IMR-90 (cell line): ENCODE results near the gene HRH2. TPM values are rescaled to one million over a fixed set of nuclear protein-coding genes. Genes with fewer than 3 reads are reported as not detected.

ENCODE experiments used
- ATAC-seq: fragments of 200-7000 bp; cut with Tn5 transposase; 2 replicates; pipeline ENCODE4 v1.9.1; 2020; ENCODE audit warnings: low read depth, mild to moderate bottlenecking, moderate library complexity
- BruUV-seq: library from RNA; stranded (reverse); fragments of 400-500 nt; replicated peaks from 2 replicates; lab custom pipeline; 2021; lab: Mats Ljungman, UMichigan
- CTCF ChIA-PET: fragments of 300-600 bp; formaldehyde crosslinking; extraction: SDS; loops from one replicate; lab custom pipeline; 2021; ENCODE audit warnings: antibody characterized with exemption; lab: Yijun Ruan, JAX
- POLR2A ChIA-PET: fragments of 300-600 bp; sonication (Branson Sonifier 250); formaldehyde crosslinking; loops from one replicate; lab custom pipeline; 2022; ENCODE audit warnings: antibody characterized with exemption; ENCODE audit not compliant: unreplicated experiment; lab: Charles Lee
- DNase-seq: peaks from one replicate; pipeline ENCODE4 v3.0.0; 2013
- H2AFZ ChIP-seq: replicated peaks from 2 replicates; pipeline ENCODE3; 2013; ENCODE audit warnings: low read length, mild to moderate bottlenecking; ENCODE audit not compliant: poor library complexity
- H2AK5ac ChIP-seq: 2 replicates; pipeline ENCODE4 v1.6.1; 2013; ENCODE audit warnings: low read depth, low read length, inconsistent platforms
- H2AK9ac ChIP-seq: replicated peaks from 2 replicates; pipeline ENCODE3; 2013; ENCODE audit warnings: mild to moderate bottlenecking, low read depth, low read length, moderate library complexity; ENCODE audit not compliant: poor library complexity
- H2BK120ac ChIP-seq: 2 replicates; pipeline ENCODE4 v1.6.1; 2013; ENCODE audit warnings: low read depth, low read length, inconsistent platforms
- H2BK15ac ChIP-seq: 3 replicates; pipeline ENCODE4 v1.6.1; 2013; ENCODE audit warnings: low read depth, low read length, inconsistent platforms
- H2BK20ac ChIP-seq: 2 replicates; pipeline ENCODE4 v1.6.1; 2013; ENCODE audit warnings: low read depth, mild to moderate bottlenecking, inconsistent platforms, low read length, moderate library complexity
- H2BK5ac ChIP-seq: 2 replicates; pipeline ENCODE4 v1.6.1; 2013; ENCODE audit warnings: mild to moderate bottlenecking, low read depth, low read length, inconsistent platforms; ENCODE audit not compliant: poor library complexity, severe bottlenecking
- H3K14ac ChIP-seq: replicated peaks from 2 replicates; pipeline ENCODE4 v1.6.1; 2013; ENCODE audit warnings: low read depth, low read length, inconsistent platforms
- H3K18ac ChIP-seq: 2 replicates; pipeline ENCODE4 v1.6.1; 2013; ENCODE audit warnings: low read depth, low read length, control low read depth
- H3K23ac ChIP-seq: 2 replicates; pipeline ENCODE4 v1.6.1; 2013; ENCODE audit warnings: low read depth, low read length, inconsistent platforms
- H3K27ac ChIP-seq: 2 replicates; pipeline ENCODE4 v1.5.1; 2013; ENCODE audit warnings: mild to moderate bottlenecking, control low read depth, low read length; ENCODE audit not compliant: insufficient read depth
- H3K27me3 ChIP-seq: 2 replicates; pipeline ENCODE4 v1.6.1; 2013; ENCODE audit warnings: low read length; ENCODE audit not compliant: control insufficient read depth, insufficient read depth
- H3K36me3 ChIP-seq: 2 replicates; pipeline ENCODE4 v1.6.1; 2013; ENCODE audit warnings: low read length, mixed read lengths; ENCODE audit not compliant: control insufficient read depth, insufficient read depth
- H3K4ac ChIP-seq: 2 replicates; pipeline ENCODE4 v1.6.1; 2013; ENCODE audit warnings: low read depth, low read length, inconsistent platforms
- H3K4me1 ChIP-seq: 2 replicates; pipeline ENCODE4 v1.6.1; 2013; ENCODE audit warnings: low read length, mixed read lengths; ENCODE audit not compliant: control insufficient read depth, insufficient read depth
- H3K4me2 ChIP-seq: 2 replicates; pipeline ENCODE4 v1.6.1; 2013; ENCODE audit warnings: low read depth, mild to moderate bottlenecking, control low read depth, low read length, moderate library complexity
- H3K4me3 ChIP-seq: 2 replicates; pipeline ENCODE4 v1.5.1; 2013; ENCODE audit warnings: low read depth, mild to moderate bottlenecking, control low read depth, low read length, moderate library complexity; ENCODE audit not compliant: insufficient read depth
- H3K56ac ChIP-seq: 2 replicates; pipeline ENCODE4 v1.6.1; 2013; ENCODE audit warnings: low read length, inconsistent platforms; ENCODE audit not compliant: insufficient read depth; ENCODE audit errors: extremely low read depth
- H3K79me1 ChIP-seq, 2 experiments: 2 replicates each; pipeline ENCODE4 v1.6.1; 2013; ENCODE audit warnings: low read length in 2 of 2, inconsistent platforms in 1 of 2, low read depth in 1 of 2
- H3K9ac ChIP-seq: 2 replicates; pipeline ENCODE4 v1.6.1; 2013; ENCODE audit warnings: low read depth, low read length, control low read depth
- H3K9me1 ChIP-seq: 2 replicates; pipeline ENCODE4 v1.6.1; 2013; ENCODE audit warnings: low read length, inconsistent platforms; ENCODE audit not compliant: insufficient read depth
- H3K9me3 ChIP-seq: 2 replicates; pipeline ENCODE4 v1.6.1; 2013; ENCODE audit warnings: low read length; ENCODE audit not compliant: control insufficient read depth, insufficient read depth
- H4K20me1 ChIP-seq: 2 replicates; pipeline ENCODE4 v1.6.1; 2013; ENCODE audit warnings: low read length, inconsistent platforms; ENCODE audit not compliant: insufficient read depth
- H4K5ac ChIP-seq: 2 replicates; pipeline ENCODE4 v1.6.1; 2013; ENCODE audit warnings: mild to moderate bottlenecking, low read depth, low read length, control low read depth
- H4K8ac ChIP-seq, 2 experiments: 2 replicates each; pipeline ENCODE4 v1.6.1; 2013; ENCODE audit warnings: low read depth in 2 of 2, low read length in 2 of 2, control low read depth in 1 of 2, inconsistent platforms in 1 of 2
- H4K91ac ChIP-seq: 2 replicates; pipeline ENCODE4 v1.6.1; 2013; ENCODE audit warnings: low read depth, low read length, inconsistent platforms; ENCODE audit not compliant: insufficient read depth
- MAZ ChIP-seq: IDR thresholded peaks from 2 replicates; pipeline ENCODE4 v1.6.1; 2012; ENCODE audit warnings: low read depth, mild to moderate bottlenecking, low read length, improper control_type of control experiment, moderate library complexity, borderline replicate concordance
- WGBS, 2 experiments: methylation state at CpG; one replicate each; pipeline versions ENCODE4 v1.1.5 to v1.1.7; 2013; ENCODE audit warnings: missing lambda C conversion rate in 2 of 2; ENCODE audit not compliant: insufficient read length in 1 of 2; ENCODE audit errors: extremely low coverage in 2 of 2; 5-methylcytosine and 5-hydroxymethylcytosine counted together
- dilution Hi-C: fragments of 300-500 bp; cut with HindIII; formaldehyde crosslinking; loops from one replicate; pipeline ENCODE4 v1.14.3; 2018; ENCODE audit warnings: low sequenced_read_pairs; ENCODE audit not compliant: unreplicated experiment
- in situ Hi-C: fragments of 300-500 bp; cut with MboI; formaldehyde crosslinking; loops from 3 replicates; pipeline ENCODE4 v1.14.3; 2019; ENCODE audit warnings: low sequenced_read_pairs, inconsistent platforms, mixed read lengths
- intact Hi-C: fragments of 100-400 bp; cut with micrococcal nuclease; formaldehyde crosslinking; loops from 2 replicates; pipeline ENCODE4 v1.10.0; 2022
- polyA plus RNA-seq, 3 experiments: library from polyadenylated mRNA; depleted of rRNA; stranded (reverse); fragments of >200 nt; gene quantifications; 2 replicates each; pipeline ENCODE4 v1.2.3, GENCODE V29; 2012; ENCODE audit warnings: low replicate concordance in 1 of 3
- total RNA-seq: library from RNA; depleted of rRNA; stranded (reverse); fragments of >200 nt; gene quantifications from 2 replicates; pipeline ENCODE4 v1.2.3, GENCODE V29; 2012

HRH2 gene
- total and polyA plus RNA-seq, 2 of the 4 experiments (the other 2 are of a cell fraction), result not detected

DNA sequence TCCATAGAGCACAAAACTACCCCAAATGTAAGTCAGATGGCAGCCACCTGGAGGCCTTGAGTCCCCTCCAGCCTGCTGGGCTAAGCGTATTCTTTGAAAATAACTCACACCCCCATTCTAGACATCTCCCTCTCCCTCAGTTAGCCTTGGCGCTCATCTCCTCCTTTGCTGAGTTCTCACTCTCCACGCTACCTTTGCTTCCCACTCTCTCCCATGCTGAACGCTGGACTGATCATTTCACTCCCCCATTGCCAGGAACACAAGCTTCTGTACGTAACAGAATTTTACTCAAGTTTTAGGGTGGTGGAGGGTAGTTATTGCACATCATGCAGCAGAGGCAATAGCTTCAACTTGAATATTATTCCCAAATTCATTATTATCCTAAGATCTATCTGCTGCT, 47.5 kb upstream of the HRH2 start:
- Histone ChIP-seq H2AK9ac (no peak overlapping the region), H3K14ac (no peak overlapping the region), H3K27ac (no peak overlapping the region), H3K9me1 (no peaks in the 10 kb centered on the region), H2AFZ (no peak overlapping the region), H3K36me3 (no peaks in the 10 kb centered on the region), H4K20me1 (no peaks in the 10 kb centered on the region), H3K79me1 (no peaks in the 10 kb centered on the region), H4K5ac (no peak overlapping the region), H3K56ac (no peak overlapping the region), H3K27me3 (no peaks in the 10 kb centered on the region), H4K8ac (no peak overlapping the region), H4K91ac (no peak overlapping the region), H2BK15ac (no peak overlapping the region), H3K4me1 (no peaks in the 10 kb centered on the region), H3K18ac (no peak overlapping the region), H2BK120ac (no peak overlapping the region), H3K23ac (no peak overlapping the region), H3K9me3 (peaks cover 31% of the 10 kb centered on the region), H3K4ac (no peak overlapping the region), H3K4me2 (no peak overlapping the region), H3K4me3 (no peak overlapping the region), H2BK20ac (no peak overlapping the region), H2BK5ac (no peak overlapping the region), H3K9ac (no peak overlapping the region), H2AK5ac (no peak overlapping the region)
- intact Hi-C loops (no loop called here), in situ Hi-C loops (no loop called here), dilution Hi-C loops (no loop called here)
- no CpG with 5 or more reads among the region's 5 CpGs for WGBS, 2 experiments
- ChIA-PET POLR2A (no interaction called here), CTCF (no interaction called here)
- no peak for DNase-seq
- BruUV-seq, result no TSS peak
- ATAC-seq, result no peak
- TF ChIP-seq MAZ, result no peak
